Epithelial cell of proximal tubule (primary cell): ENCODE results near the gene NACC2. TPM values are rescaled to one million over a fixed set of nuclear protein-coding genes. Genes with fewer than 3 reads are reported as not detected.

ENCODE experiments used
- DNase-seq: peaks from one replicate; pipeline ENCODE4 v3.0.0-alpha.2; 2011; ENCODE audit warnings: low read depth
- H3K4me3 ChIP-seq: 2 replicates; pipeline ENCODE4 v1.5.1; 2011; ENCODE audit warnings: low read depth, mild to moderate bottlenecking, low read length
- CTCF ChIP-seq: conservative IDR thresholded peaks from 2 replicates; pipeline ENCODE4 v1.5.1; 2012; ENCODE audit warnings: low read depth, mild to moderate bottlenecking, low read length
- total RNA-seq: library from RNA; depleted of rRNA; stranded (reverse); fragments of >200 nt; gene quantifications from 2 replicates; pipeline ENCODE4 v1.2.3, GENCODE V29; 2015

The NACC2 gene
- total RNA-seq, 1 donor from 2014 or later = 21.3 TPM

DNA sequence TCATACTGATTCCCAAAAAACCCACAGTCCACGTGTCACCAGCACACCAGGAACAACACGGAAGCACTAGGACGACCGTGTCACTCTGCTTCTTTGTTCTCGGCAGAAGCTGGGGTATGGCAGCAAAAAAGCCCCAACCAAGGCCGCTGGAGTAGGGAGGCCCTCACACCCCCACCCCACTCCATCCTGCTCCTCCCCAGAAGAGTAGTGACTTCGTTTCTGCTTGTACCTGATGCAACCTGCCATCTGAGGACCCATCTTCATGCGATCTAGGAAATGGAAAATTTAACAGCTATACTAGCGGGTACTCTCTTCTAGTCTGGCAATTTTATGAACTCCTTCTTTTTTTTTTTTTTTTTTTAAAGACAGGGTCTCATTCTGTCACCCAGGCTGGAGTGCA is 137.7 kb downstream of the NACC2 start:
- DNase-seq = no peak
- no peak overlapping the region for H3K4me3 ChIP-seq
- TF ChIP-seq CTCF = no peak

DNA sequence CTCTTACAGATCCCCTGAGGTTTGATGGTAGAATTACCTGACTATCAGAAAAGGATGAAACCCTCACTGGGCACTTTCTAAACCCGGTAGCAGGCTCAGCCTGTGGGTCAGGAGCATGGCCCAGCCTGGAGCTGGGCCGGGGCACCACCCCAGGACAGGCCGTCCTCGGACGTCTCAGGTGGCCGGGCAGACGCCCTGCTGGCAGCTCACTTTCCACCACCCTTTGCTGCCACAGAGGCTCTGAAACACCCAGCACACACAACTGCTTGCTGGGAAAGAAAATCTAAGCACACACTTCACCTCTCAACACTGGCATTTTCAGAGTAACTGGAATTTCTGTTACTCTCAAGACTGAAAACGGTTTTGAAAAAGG is 138.3 kb downstream of the NACC2 start:
- no peak overlapping the region for H3K4me3 ChIP-seq
- no peak for DNase-seq
- TF ChIP-seq CTCF = no peak

Other genes starting within 250 kb of the NACC2 start
- 31.1 and 35.9 TPM in 2 replicates for gene CAMSAP1, start 187.7 kb downstream of the NACC2 start, total RNA-seq
- 40.9 and 60.8 TPM in 2 replicates for gene UBAC1, start 133.9 kb downstream of the NACC2 start, total RNA-seq
- 37.5 and 51.7 TPM in 2 replicates for gene TMEM250, start 23.6 kb upstream of the NACC2 start, total RNA-seq
- gene LHX3, start 109.8 kb upstream of the NACC2 start, total RNA-seq = not detected in 2 replicates
- 17.8 and 19.2 TPM in 2 replicates for gene QSOX2, start 150.5 kb upstream of the NACC2 start, total RNA-seq
- gene CCDC187, start 208.8 kb upstream of the NACC2 start, total RNA-seq = 0.75 TPM in 1 of 2 replicates, not detected in the other
- 21.1 and 28.2 TPM in 2 replicates for gene GPSM1, start 232.2 kb upstream of the NACC2 start, total RNA-seq